GM18873 (cell line): Measurements from ENCODE around the gene DNAH3.
"Not testable (repeated sequence)": the region's sequence is repeated elsewhere in the genome, so short reads cannot be mapped to it uniquely, and the experiment has no call there.

Source experiments
- ATAC-seq: cut with Tn5 transposase; IDR thresholded peaks from one replicate; pipeline ENCODE4 v1.9.1; 2021; ENCODE audit warnings: mild to moderate bottlenecking, moderate library complexity, moderate number of reproducible peaks; ENCODE audit not compliant: unreplicated experiment, low FRiP score

DNAH3 gene

GRCh38 chr16:21134053-21134452, 16.6 kb downstream of the DNAH3 start:
- no peak for ATAC-seq

GRCh38 chr16:21130811-21131210, 19.8 kb downstream of the DNAH3 start:
- no peak for ATAC-seq

- no peak for ATAC-seq
Measured at GRCh38 chr16:21128991-21129390, 21.7 kb downstream of the DNAH3 start.

GRCh38 chr16:21126518-21126917, 24.1 kb downstream of the DNAH3 start:
- no peak for ATAC-seq

DNA sequence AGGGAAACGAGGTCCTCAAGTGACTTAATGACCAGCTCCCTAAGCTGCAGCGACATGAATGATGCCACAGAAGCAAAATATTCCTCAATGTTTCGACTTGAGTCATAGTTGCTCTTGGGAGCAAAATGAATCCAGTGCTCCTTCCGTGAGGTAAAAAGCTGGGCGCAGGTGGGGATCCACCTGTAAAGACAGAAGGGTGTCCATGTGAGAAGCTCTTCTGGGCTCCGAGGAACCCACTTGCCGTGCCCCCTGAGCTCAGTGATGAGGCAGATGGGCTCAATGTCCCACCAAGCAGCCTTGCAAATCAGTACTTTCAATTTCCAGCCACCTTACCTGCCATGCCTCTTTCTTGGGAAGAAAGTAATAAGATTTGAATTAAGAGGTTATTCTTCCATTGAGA, 25.5 kb downstream of the DNAH3 start:
- no peak for ATAC-seq

DNA sequence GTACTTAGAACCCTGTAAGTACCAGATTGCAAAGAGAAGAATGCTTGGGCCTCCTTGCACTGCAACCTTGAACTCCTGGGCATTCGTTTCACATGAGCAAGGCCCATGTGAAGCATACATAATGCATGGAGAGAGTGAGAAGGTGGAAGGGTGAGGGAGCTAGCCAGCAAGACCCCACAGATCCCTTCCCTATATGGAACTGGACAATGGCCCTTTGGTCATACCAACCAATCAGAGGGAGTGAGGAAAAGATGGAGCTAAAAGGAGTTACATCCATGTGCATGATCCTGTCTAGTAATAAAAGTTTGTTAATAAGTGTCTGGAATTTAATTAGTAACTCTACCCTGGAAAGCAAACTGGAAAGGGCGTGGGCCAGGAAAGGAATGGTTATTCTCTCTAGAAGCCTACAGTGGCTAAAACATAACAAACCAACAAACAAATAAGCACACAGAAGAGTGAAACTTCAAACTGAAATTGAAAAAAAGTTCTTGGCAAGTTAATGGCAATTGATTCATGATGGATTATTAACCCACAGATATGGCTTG, 29.6 kb downstream of the DNAH3 start:
- ATAC-seq: no peak

- ATAC-seq: no peak
Measured at GRCh38 chr16:21117567-21117966, 33.1 kb downstream of the DNAH3 start.

- ATAC-seq: no peak
Measured at GRCh38 chr16:21116148-21116693, 34.4 kb downstream of the DNAH3 start.

DNA sequence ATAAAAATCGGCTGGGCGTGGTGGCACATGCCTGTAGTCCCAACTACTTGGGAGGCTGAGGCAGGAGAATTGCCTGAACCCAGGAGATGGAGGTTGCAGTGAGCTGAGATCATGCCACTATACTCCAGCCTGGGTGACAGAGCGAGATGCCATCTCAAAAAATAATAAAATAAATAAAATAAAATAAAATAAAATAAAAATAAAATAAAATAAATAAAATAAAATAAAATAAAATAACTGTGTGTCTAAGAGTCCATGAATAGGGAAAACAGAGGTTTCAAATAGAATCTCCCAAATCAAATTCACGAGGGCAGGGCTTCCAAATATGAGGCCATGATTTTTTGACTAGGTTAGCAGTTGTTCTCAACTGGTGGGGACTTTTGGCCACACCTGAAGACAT, 35.1 kb downstream of the DNAH3 start:
- not testable (repeated sequence) for ATAC-seq

DNA sequence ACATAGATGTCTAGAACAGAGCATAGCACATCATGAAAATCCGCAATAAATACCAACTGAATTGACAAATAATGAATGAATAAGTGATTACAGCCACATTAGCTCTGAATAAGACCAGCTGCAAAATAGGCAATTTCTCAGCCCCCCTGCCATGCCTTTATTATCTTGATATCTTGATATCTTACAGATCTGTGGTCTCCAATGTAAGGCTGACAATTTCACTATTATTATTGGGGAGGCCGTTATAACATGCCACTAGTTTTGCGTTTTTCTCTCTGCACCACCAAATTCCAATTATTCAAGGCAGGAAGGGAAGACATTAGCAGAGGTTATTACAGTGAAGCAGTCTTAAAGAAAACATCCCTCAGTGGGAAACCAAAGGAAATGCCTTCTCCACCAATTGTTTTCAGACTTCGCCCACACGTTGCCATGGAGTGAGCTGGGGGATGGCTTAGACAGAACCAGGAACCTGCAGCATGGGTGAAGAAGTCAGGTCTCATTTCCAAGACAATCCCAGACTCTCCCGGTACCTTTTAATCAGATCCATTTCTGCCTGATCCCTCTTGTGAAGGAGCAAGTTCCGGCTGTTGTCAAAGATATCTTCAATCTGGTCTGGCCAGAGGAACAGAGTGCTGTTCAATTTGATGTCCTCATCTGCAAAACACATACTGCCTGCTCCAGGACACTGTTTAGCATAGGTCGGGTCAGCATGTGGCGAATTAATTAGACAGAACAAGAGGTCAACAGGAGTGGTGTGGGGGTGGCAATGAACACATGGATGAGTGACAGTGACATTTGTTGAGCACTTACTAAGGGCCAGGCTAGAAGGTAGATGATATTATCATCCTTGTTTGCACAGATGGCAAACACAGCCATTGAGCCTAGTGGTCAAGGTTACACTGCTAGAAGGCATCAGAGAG, 46.4 kb downstream of the DNAH3 start:
- ATAC-seq: no peak

GRCh38 chr16:21101631-21102420, 48.8 kb downstream of the DNAH3 start:
- ATAC-seq: no peak

DNA sequence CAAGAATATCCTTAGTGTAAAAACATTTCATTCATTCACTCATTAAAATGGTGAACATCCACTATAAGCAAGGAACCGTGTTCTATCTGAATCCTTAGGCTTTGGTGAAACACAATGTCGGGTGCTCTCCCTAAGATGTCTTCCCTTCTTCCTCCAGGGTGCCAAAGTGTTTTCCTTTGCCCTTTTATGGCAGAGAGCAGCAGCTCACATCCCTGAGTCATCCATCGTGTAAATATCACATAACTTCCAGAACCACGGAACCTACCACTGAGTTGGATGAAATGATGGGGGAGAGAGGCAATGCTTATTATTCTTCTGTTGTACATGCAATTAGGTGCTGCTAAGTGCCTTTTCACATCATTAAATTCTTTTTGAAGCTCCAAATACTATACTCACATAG, 50.2 kb downstream of the DNAH3 start:
- ATAC-seq: no peak

- ATAC-seq: no peak
Measured at GRCh38 chr16:21097151-21097550, 53.5 kb downstream of the DNAH3 start.

- ATAC-seq: not testable (repeated sequence)
Measured at GRCh38 chr16:21094719-21095118, 55.9 kb downstream of the DNAH3 start.

- ATAC-seq: no peak
Measured at GRCh38 chr16:21092951-21093350, 57.7 kb downstream of the DNAH3 start.

GRCh38 chr16:21088646-21089538, 61.8 kb downstream of the DNAH3 start:
- ATAC-seq: no peak

- no peak for ATAC-seq
Measured at GRCh38 chr16:21088143-21088542, 62.5 kb downstream of the DNAH3 start.

DNA sequence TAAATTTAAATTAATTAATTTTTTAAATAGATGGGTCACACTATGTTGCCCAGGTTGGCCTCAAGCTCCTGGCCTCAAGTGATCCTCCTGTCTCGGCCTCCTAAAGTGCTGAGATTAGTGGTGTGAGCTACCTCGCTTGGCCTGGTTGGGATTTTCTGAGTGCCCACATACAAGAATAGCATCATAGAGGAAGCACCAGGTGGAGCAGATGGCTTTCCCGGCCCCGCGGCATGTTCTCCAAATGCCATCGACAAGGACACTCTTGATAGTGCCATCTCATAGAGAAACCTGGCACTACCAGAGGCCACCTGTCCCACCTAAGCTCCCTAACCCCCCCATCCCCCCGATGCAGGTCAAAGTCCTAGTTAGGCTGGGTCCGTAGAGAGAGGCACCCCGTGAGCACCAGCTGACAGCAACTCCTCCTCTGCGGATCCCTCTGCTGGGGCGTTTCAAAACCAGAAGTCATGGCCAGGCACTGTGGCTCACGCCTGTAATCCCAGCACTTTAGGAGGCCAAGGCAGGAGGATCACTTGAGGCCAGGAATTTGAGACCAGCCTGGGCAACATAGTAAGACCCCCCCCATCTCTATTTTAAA, 65.9 kb downstream of the DNAH3 start:
- no peak for ATAC-seq

DNA sequence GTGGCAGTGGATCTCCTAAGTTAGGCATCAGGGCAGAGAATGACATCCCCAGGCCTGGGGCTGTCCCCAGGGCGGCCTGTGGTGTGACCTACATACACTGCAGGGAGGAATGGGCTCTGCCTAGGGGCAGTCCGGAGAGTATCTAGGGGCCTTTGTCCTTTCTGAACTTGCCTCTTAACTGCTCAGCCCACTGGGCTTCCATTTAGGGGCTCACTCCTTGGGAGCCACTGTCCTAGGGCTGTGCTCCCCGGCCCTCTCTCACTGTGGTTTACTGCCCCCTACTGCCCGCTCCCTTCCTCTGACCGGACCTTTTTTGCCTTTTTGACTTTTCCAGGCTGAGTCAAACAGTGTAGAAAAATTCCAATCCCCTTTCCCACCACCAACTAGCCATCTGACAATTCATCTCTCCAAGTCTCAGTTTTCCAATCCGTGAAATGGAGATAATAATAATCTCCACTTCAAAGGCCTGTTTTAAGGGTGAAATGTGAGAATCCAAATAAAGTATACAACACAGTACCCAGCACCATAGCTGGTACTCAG, 66.8 kb downstream of the DNAH3 start:
- ATAC-seq: no peak
